Osteocyte (in vitro differentiated cells): ENCODE data around the gene MAP1B. TPM values are rescaled to one million over a fixed set of nuclear protein-coding genes. Genes with fewer than 3 reads are reported as not detected.
A peak's percentile ranks its signal among the peaks of the same experiment; 100 is the strongest.

ENCODE experiments used
- DNase-seq: peaks from one replicate; pipeline ENCODE4 v3.0.0; 2021; ENCODE audit warnings: mixed read lengths; ENCODE audit not compliant: unreplicated experiment; ENCODE audit errors: extremely low spot score
- H3K27ac Mint-ChIP-seq: one replicate; pipeline ENCODE4 v1.8.0; 2021; ENCODE audit warnings: mild to moderate bottlenecking, mixed read lengths; ENCODE audit not compliant: unreplicated experiment
- H3K27me3 Mint-ChIP-seq: one replicate; pipeline ENCODE4 v1.8.0; 2021; ENCODE audit warnings: mixed read lengths; ENCODE audit not compliant: unreplicated experiment
- H3K36me3 Mint-ChIP-seq: one replicate; pipeline ENCODE4 v1.8.0; 2021; ENCODE audit warnings: mixed read lengths; ENCODE audit not compliant: unreplicated experiment
- H3K4me1 Mint-ChIP-seq: one replicate; pipeline ENCODE4 v1.8.0; 2021; ENCODE audit warnings: mixed read lengths; ENCODE audit not compliant: unreplicated experiment
- H3K4me3 Mint-ChIP-seq: one replicate; pipeline ENCODE4 v1.8.0; 2021; ENCODE audit warnings: mild to moderate bottlenecking, moderate library complexity, mixed read lengths; ENCODE audit not compliant: unreplicated experiment
- H3K9me3 Mint-ChIP-seq: one replicate; pipeline ENCODE4 v1.8.0; 2021; ENCODE audit warnings: mixed read lengths; ENCODE audit not compliant: unreplicated experiment
- CTCF ChIP-seq: fragments of 200-600 bp; sonication (generic); IDR thresholded peaks from 2 replicates; pipeline ENCODE4 v1.5.0; 2021; ENCODE audit warnings: antibody characterized with exemption, mild to moderate bottlenecking, moderate library complexity
- total RNA-seq: library from RNA; stranded (reverse); gene quantifications from 2 replicates; pipeline ENCODE4 v1.2.1, GENCODE V29; 2021

MAP1B gene
- total RNA-seq, 1 donor from 2014 or later, result 189 TPM

DNA sequence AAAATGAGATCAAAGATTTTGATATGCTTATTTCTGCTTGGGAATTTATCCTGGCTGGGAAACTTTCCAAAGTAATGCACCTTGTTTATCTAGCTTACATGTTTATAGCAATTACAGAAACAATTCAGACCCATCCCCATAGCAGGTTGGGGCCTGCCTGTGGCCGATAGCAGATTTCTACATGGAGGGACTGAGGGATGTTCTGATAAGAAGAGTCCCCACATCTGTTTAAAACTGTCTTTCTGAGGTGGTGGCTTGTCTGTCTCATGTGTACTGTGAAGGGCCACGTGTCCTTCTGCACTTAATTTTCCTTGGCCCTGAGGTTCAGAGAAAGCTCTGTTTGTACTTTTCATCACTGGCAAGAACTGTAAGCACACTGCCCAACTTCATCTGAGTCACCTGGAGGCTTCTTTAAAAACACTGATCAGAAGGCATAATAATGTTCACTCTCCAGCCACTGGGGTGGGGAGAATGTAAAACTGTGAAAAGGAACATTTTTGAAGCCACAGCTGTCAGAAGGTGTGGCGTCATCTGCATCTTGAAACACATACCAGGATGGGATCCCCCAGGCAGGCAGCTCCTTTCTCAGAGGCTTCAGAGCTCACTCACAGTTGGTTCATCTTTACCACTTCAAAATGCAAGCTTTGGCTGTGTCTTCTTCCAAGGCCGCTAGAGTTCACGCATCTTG is 80.3 kb downstream of the MAP1B start:
- no peak for DNase-seq
- Mint-ChIP-seq H3K9me3 (no peaks in the 10 kb centered on the region), H3K27me3 (no peaks in the 10 kb centered on the region), H3K4me3 (no peak overlapping the region), H3K36me3 (peaks cover 81% of the 10 kb centered on the region), H3K27ac (peak overlapping the region; percentile 16), H3K4me1 (peaks cover 9% of the 10 kb centered on the region)
- no peak for TF ChIP-seq CTCF

- Mint-ChIP-seq H3K4me3 (no peak overlapping the region), H3K27ac (peak overlapping the region; percentile 31), H3K36me3 (peaks cover 81% of the 10 kb centered on the region), H3K9me3 (no peaks in the 10 kb centered on the region), H3K27me3 (no peaks in the 10 kb centered on the region), H3K4me1 (peaks cover 5% of the 10 kb centered on the region)
- DNase-seq, result no peak
- no peak for TF ChIP-seq CTCF
Measured at GRCh38 chr5:72188166-72188565, 80.9 kb downstream of the MAP1B start.

DNA sequence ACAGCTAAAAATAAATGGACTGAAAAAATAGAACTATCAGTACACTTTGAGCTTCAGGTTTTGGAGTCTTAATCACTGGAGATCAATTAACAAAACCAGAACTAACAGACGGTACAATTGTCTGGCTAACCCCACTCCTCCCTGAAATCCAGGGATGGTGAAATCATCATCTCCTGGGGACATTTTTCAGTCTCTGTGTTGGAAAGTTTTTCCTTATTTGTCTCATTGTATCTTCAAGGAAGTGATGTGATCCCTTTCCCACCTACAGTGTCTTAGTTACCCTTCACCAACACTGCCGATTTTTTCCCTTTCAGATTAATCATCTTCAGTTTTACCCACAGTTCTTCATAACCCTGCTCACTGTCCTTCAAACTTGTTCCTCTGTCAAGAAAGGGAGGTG is 81.9 kb downstream of the MAP1B start:
- H3K9me3 Mint-ChIP-seq, result no peaks in the 10 kb centered on the region
- peak overlapping the region; percentile 21 for H3K27ac Mint-ChIP-seq
- no peaks in the 10 kb centered on the region for H3K27me3 Mint-ChIP-seq
- no peak for TF ChIP-seq CTCF
- peaks cover 84% of the 10 kb centered on the region for H3K36me3 Mint-ChIP-seq
- peaks cover 5% of the 10 kb centered on the region for H3K4me1 Mint-ChIP-seq
- DNase-seq, result no peak
- no peak overlapping the region for H3K4me3 Mint-ChIP-seq

DNA sequence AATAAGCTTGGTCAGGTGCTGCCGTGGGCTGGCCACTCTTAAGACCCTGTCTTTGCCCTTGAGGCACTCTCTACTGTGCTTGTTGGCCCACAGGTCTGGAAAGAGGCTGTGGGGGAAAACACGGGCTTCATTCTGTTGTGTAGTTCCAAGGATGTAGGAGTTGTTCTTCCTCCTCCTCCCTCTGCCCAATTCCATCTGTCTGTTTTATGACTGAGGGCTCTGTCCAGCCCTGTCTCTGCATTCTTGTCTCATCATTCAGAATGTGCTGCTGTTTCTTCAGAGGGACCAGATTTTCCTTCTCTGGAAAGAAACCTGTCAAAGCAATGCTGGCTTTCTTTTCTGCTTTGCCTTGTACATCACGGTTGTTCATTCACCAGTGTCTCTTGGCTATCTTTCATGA is 84.1 kb downstream of the MAP1B start:
- no peaks in the 10 kb centered on the region for H3K27me3 Mint-ChIP-seq
- H3K27ac Mint-ChIP-seq, result peak overlapping the region; percentile 32
- H3K4me3 Mint-ChIP-seq, result no peak overlapping the region
- H3K4me1 Mint-ChIP-seq, result peaks cover 5% of the 10 kb centered on the region
- no peak for TF ChIP-seq CTCF
- DNase-seq, result no peak
- H3K36me3 Mint-ChIP-seq, result peaks cover 87% of the 10 kb centered on the region
- H3K9me3 Mint-ChIP-seq, result no peaks in the 10 kb centered on the region

GRCh38 chr5:72194846-72195245 is 87.6 kb downstream of the MAP1B start:
- DNase-seq, result no peak
- H3K4me1 Mint-ChIP-seq, result peaks cover 2% of the 10 kb centered on the region
- H3K27me3 Mint-ChIP-seq, result no peaks in the 10 kb centered on the region
- peak overlapping the region; percentile 31 for H3K27ac Mint-ChIP-seq
- H3K9me3 Mint-ChIP-seq, result no peaks in the 10 kb centered on the region
- peaks cover 92% of the 10 kb centered on the region for H3K36me3 Mint-ChIP-seq
- H3K4me3 Mint-ChIP-seq, result no peak overlapping the region
- TF ChIP-seq CTCF, result no peak
